Hindlimb muscle (tissue), 1 donor: ENCODE results near the gene KCTD21. TPM values are rescaled to one million over a fixed set of nuclear protein-coding genes. Genes with fewer than 3 reads are reported as not detected.

Source experiments
- DNase-seq: peaks from one replicate; pipeline ENCODE4 v3.0.0-alpha.2; 2013
- polyA plus RNA-seq: library from polyadenylated mRNA; unstranded; fragments of 120-200 nt; gene quantifications from one replicate; pipeline ENCODE4 v1.2.1, GENCODE V29; 2013; ENCODE audit not compliant: insufficient read length

KCTD21 gene
- polyA plus RNA-seq, 1 donor, result 8.2 TPM

DNA sequence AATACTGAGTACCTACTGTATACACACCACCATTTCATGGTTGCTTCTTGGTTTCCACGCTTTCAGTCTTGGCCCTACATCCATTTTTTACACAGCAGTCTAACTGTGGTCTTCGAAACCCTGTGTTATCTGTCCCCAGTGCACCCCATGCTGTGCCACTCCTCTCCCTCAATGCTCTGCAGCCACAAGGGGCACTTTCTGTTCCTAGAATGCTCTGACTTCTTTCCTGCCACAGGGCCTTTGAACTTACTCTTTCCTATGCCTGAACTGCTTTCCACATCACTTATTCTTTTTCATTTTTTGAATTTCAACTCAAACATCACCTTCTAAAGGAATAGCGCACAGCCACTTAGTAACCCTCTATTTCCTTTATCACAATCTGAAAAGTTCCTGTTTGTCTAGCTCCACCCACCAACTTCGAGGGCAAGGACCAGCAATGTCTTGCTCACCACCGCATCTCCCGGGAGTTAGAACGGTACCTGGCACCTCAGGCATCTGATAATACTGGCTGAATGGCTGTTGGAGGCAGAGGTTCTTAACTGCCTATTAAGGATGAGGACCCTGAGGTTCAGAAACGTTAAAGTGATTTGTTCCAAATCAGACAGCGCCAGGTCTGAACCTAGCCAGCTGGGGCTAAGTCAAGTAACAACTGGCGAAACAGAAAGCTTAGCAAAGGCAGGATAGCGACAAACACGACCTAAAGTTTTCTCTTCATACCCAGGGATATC lies 49.6 kb downstream of the KCTD21 start:
- peak; percentile 19 for DNase-seq

DNA sequence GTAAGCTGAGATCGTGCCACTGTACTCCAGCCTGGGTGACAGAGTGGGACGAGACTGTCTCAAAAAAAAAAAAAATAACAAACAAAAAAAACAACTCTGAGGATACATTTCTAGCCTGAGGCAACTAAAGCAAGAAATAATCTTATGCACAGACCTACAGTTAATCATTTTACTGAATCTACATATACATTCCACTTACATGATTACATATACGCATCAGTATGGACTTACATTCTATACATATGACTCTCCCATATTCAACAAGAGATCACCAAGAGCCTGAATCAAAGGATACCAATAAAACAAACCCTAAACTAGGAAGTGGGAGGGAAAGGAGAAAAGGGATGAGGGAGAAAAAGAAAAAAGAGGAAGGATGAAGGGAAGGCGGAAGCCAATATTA lies 50.1 kb downstream of the KCTD21 start:
- DNase-seq, result no peak

DNA sequence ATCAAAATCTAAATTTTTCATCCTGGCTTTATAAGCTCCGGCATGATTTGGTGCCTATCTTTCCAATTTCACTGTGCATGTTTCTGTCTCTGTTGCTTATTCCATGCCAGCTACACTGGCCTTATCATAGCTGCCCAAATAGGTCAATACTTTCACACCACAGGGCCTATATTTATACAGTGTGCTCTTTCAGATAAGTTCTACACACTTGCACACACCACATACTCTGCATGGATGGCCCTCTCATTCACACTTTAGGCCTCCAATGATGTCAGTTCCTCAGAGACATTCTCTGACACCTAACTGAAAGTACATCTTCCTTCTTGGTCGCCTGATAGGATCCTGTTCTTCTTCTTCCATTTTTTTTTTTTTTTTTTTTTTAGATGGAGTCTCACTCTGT lies 56.0 kb downstream of the KCTD21 start:
- no peak for DNase-seq

DNA sequence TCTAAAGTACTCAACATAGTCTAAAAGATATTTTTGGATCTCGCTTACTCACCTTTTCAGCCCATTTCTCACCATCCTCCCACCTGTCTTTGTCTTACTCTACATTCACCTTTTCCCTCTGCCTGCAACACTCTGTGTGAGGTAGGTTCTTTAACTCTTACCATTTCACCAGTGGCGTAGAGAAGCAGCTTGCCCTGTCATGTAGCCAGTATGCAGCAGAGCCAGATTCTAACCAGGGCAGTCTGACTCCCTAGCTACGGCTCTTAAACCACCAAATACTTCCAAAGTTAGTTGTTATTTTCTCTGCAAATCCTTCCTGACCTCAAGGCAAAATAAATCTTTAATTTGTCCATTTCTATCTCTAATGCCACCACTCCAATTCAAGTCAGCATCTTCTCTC lies 56.5 kb downstream of the KCTD21 start:
- no peak for DNase-seq

DNA sequence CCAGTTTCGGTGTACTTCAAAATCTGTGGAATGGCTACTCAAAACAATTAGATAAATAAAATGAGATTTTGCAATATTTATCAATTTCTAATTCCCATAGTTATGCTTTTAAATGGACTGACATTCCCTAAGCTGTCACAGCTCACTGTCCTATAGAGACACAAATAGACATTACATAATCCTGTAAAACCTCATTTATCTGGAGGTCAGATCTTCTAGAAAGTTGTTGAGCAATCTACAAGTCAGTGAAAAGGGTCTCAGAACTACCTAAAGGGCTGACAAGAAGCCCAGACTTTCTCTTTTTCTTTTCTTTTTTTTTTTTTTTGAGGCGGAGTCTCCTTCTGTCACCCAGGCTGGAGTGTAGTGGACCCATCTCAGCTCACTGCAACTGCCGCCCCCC lies 61.0 kb downstream of the KCTD21 start:
- no peak for DNase-seq

Other genes starting within 250 kb of the KCTD21 start
- 26.8 TPM for gene INTS4, start 194.0 kb downstream of the KCTD21 start, polyA plus RNA-seq
- gene KCTD14, start 165.3 kb downstream of the KCTD21 start, polyA plus RNA-seq, result 1.2 TPM
- 1.2 TPM for gene THRSP, start 124.8 kb downstream of the KCTD21 start, polyA plus RNA-seq
- gene NDUFC2, start 108.8 kb downstream of the KCTD21 start, polyA plus RNA-seq, result 156 TPM
- gene ALG8, start 49.0 kb downstream of the KCTD21 start, polyA plus RNA-seq, result 23.8 TPM
- gene USP35, start 293 bp upstream of the KCTD21 start, polyA plus RNA-seq, result 4.1 TPM
- 15.1 TPM for gene GAB2, start 229.2 kb upstream of the KCTD21 start, polyA plus RNA-seq